Kidney epithelial cell (primary cell): Measurements from ENCODE around the gene GAS2. TPM values are rescaled to one million over a fixed set of nuclear protein-coding genes. Genes with fewer than 3 reads are reported as not detected.

Experiments used
- DNase-seq: peaks from one replicate; pipeline ENCODE4 v3.0.0-alpha.2; 2010; ENCODE audit warnings: low read depth
- H3K27me3 ChIP-seq: 2 replicates; pipeline ENCODE4 v1.6.0; 2011; ENCODE audit warnings: low read length; ENCODE audit not compliant: control insufficient read depth, insufficient read depth
- H3K36me3 ChIP-seq: 2 replicates; pipeline ENCODE4 v1.5.1; 2011; ENCODE audit warnings: low read length; ENCODE audit not compliant: control insufficient read depth, insufficient read depth
- H3K4me3 ChIP-seq: 2 replicates; pipeline ENCODE4 v1.5.1; 2011; ENCODE audit warnings: low read depth, mild to moderate bottlenecking, control low read depth, low read length
- total RNA-seq: library from RNA; depleted of rRNA; stranded (reverse); fragments of >200 nt; gene quantifications from 2 replicates; pipeline ENCODE4 v1.2.3, GENCODE V29; 2015
- TF ChIP-seq, protein P1 (sequence below): IDR thresholded peaks from 2 replicates; pipeline ENCODE4 v1.5.1; 2011; ENCODE audit warnings: mild to moderate bottlenecking, moderate library complexity, low read length, control low read depth, inconsistent platforms; ENCODE audit not compliant: insufficient read depth, poor library complexity, severe bottlenecking

GAS2 gene
- total RNA-seq, 1 donor from 2014 or later = 0.46 TPM

DNA sequence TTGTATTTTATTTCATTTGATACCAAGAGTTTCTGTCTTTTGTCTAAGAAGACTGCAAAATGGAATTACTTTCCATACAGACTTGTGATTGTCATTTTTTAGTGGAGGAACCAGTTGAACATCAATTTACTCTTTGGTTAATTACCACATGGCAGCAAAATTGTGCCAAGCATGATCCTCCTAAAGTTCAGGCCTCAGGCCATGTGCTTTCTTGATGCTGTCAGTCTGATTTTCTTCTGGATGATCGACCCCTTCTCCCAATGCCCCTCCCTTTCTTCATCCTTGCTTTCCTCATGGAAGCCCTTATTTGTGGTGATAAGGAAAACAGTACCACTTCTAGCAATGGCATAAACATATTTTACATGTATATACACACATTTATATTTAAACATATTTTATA, 87.0 kb downstream of the GAS2 start:
- DNase-seq = no peak
- TF ChIP-seq, protein P1, sequence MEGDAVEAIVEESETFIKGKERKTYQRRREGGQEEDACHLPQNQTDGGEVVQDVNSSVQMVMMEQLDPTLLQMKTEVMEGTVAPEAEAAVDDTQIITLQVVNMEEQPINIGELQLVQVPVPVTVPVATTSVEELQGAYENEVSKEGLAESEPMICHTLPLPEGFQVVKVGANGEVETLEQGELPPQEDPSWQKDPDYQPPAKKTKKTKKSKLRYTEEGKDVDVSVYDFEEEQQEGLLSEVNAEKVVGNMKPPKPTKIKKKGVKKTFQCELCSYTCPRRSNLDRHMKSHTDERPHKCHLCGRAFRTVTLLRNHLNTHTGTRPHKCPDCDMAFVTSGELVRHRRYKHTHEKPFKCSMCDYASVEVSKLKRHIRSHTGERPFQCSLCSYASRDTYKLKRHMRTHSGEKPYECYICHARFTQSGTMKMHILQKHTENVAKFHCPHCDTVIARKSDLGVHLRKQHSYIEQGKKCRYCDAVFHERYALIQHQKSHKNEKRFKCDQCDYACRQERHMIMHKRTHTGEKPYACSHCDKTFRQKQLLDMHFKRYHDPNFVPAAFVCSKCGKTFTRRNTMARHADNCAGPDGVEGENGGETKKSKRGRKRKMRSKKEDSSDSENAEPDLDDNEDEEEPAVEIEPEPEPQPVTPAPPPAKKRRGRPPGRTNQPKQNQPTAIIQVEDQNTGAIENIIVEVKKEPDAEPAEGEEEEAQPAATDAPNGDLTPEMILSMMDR = no peak
- no peaks in the 10 kb centered on the region for H3K27me3 ChIP-seq
- no peak overlapping the region for H3K4me3 ChIP-seq
- no peaks in the 10 kb centered on the region for H3K36me3 ChIP-seq

DNA sequence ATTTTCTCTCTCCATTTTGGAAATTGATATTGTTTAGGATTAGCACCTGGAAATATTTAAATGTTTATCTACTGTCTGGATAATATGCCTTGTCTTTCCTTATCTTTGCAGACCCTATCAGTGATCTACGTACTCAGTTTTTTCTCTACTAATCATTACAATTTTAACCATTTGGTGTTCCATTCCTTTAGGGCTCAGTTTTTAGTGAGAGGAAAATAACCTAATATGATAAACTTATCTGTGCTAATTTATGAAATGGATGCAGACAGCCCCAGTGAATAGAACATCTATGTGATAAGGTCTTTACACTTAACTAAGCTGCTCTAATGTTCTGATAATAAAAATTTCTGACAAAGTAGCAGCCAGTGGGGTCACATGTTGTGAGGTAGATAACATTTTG, 94.7 kb downstream of the GAS2 start:
- TF ChIP-seq, protein P1 = no peak
- Histone ChIP-seq H3K36me3 (no peaks in the 10 kb centered on the region), H3K27me3 (no peaks in the 10 kb centered on the region), H3K4me3 (no peak overlapping the region)
- no peak for DNase-seq

DNA sequence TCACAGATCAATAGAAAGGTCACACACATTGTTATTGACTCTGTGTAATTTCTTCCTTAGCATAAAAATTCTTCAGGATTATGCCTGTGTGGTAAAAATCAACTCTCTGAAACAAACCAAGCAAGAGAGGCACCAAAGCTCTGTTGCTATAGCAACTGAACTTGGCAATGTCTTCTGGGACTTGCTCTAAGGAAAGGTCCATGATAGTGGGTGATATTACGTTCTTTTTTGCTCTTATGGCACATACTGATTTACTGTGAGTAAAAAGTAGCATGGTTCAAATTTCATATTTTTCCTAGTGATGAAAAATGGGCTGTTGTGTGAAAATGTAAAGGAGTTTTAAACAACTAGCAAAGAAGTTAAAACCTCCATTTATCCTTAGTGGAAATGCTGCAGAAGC, 96.8 kb downstream of the GAS2 start:
- Histone ChIP-seq H3K36me3 (no peaks in the 10 kb centered on the region), H3K27me3 (no peaks in the 10 kb centered on the region), H3K4me3 (no peak overlapping the region)
- TF ChIP-seq, protein P1 = no peak
- DNase-seq = no peak

DNA sequence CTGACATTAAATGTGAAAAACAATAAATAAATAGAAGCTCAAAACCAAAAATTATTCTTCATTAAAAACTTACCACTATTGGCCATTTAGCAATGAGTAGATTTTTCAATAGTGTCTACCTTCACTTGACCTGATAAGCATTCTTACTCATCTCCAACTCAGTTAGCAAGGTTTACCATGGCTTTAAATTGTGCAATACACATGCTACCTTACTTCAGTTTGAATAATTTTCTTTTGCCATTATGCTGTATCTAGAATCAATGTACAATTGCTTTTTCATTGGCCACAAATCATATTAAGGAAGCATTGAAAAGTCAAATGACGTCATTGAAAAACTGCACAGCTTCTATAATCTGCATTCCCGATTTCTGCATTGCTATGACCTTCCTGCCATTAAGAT, 98.3 kb downstream of the GAS2 start:
- H3K4me3 ChIP-seq = no peak overlapping the region
- no peaks in the 10 kb centered on the region for H3K27me3 ChIP-seq
- DNase-seq = no peak
- TF ChIP-seq, protein P1 = no peak
- no peaks in the 10 kb centered on the region for H3K36me3 ChIP-seq

DNA sequence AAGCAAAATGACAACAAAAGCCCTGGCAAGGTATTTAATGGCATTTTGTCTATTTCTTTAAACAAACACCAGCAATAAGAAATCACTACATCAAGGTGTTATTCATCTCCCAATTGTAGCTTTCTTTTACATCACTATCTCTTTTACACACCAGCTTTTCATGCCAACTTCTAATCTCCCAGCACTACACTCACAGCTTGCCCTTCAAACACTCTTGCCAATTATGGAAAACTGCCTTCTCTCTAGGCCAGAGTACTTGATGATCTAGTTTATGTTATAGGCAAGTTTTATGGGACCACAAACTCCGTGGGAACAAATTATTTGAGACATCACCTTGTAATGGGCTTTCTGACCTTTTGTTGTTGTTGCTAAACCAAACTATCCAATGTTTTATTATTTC, 101.9 kb downstream of the GAS2 start:
- H3K4me3 ChIP-seq = no peak overlapping the region
- no peak for DNase-seq
- TF ChIP-seq, protein P1 = no peak
- H3K36me3 ChIP-seq = no peaks in the 10 kb centered on the region
- H3K27me3 ChIP-seq = no peaks in the 10 kb centered on the region

DNA sequence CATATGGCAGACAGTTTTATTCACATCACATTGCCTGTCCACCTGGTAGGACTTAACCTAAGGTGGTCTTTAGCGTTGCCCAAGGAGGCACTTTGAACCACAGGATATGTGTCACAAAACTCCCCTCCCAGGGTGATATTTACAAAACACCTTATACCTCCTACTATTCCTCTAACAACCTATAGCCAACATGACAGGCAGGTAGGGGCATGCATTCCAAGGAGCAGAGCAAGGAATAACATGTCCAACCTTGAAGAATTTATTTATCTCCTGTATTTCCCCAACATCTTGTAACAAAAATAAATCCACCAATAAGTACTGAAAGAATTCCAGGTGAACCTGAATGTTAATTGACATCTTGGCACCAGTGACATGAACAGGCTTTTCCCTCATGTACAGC, 102.7 kb downstream of the GAS2 start:
- TF ChIP-seq, protein P1 = no peak
- no peak for DNase-seq
- no peaks in the 10 kb centered on the region for H3K36me3 ChIP-seq
- no peaks in the 10 kb centered on the region for H3K27me3 ChIP-seq
- H3K4me3 ChIP-seq = no peak overlapping the region
